Measurements from ENCODE around the gene SLC35C1.

DNA sequence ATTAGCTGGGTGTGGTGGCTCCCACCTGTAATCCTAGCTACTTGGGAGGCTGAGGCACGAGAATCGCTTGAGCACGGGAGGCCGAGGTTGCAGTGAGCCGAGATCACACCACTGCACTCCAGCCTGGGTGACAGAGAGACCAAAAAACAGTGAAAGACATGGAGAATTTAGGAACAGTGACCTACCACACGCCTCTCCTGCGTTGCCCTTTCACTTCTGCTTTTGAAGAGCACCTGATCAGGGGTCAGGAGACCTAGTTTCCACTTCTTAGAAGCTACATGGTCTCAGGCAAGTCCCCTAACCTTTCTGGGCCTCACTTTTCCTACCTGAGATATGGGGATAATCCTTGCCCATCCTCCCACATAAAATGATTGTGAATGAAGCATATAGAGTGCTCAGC, 12.2 kb downstream of the SLC35C1 start:
- TF ChIP-seq TP53 (CRISPR knock-in tag; conservative IDR thresholded peaks at IDR 0.05) (no peak), ZNF639 (CRISPR knock-in tag; conservative IDR thresholded peaks at IDR 0.05) (no peak), ZNF546 (CRISPR knock-in tag; conservative IDR thresholded peaks at IDR 0.05) (no peak), NFE2L2 (IDR thresholded peaks at IDR 0.05; ENCODE audit: low read length) (no peak), ELF3 (CRISPR knock-in tag; IDR thresholded peaks at IDR 0.05) (no peak), NFKBIZ (CRISPR knock-in tag; IDR thresholded peaks at IDR 0.05) (no peak), ZBTB7A (CRISPR knock-in tag; IDR thresholded peaks at IDR 0.05) (no peak), SMC3 (IDR thresholded peaks at IDR 0.05; ENCODE audit: low read length) (no peak), EZH2 (conservative IDR thresholded peaks at IDR 0.05; ENCODE audit: low read depth, low read length) (no peak), XRCC5 (optimal IDR thresholded peaks at IDR 0.05; ENCODE audit: low read length) (no peak)
- TF ChIP-seq, protein P1, sequence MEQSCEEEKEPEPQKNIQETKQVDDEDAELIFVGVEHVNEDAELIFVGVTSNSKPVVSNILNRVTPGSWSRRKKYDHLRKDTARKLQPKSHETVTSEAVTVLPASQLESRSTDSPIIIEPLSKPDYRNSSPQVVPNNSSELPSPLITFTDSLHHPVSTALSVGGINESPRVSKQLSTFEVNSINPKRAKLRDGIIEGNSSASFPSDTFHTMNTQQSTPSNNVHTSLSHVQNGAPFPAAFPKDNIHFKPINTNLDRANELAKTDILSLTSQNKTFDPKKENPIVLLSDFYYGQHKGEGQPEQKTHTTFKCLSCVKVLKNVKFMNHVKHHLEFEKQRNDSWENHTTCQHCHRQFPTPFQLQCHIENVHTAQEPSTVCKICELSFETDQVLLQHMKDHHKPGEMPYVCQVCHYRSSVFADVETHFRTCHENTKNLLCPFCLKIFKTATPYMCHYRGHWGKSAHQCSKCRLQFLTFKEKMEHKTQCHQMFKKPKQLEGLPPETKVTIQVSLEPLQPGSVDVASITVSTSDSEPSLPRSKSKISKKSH (CRISPR knock-in tag; IDR thresholded peaks at IDR 0.05; ENCODE audit: borderline replicate concordance), result no peak
- TF ChIP-seq, protein P2, sequence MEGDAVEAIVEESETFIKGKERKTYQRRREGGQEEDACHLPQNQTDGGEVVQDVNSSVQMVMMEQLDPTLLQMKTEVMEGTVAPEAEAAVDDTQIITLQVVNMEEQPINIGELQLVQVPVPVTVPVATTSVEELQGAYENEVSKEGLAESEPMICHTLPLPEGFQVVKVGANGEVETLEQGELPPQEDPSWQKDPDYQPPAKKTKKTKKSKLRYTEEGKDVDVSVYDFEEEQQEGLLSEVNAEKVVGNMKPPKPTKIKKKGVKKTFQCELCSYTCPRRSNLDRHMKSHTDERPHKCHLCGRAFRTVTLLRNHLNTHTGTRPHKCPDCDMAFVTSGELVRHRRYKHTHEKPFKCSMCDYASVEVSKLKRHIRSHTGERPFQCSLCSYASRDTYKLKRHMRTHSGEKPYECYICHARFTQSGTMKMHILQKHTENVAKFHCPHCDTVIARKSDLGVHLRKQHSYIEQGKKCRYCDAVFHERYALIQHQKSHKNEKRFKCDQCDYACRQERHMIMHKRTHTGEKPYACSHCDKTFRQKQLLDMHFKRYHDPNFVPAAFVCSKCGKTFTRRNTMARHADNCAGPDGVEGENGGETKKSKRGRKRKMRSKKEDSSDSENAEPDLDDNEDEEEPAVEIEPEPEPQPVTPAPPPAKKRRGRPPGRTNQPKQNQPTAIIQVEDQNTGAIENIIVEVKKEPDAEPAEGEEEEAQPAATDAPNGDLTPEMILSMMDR (CRISPR knock-in tag; IDR thresholded peaks at IDR 0.05), result no peak

Measured in HepG2 (cell line).